Astrocyte (in vitro differentiated cells and primary cell): ENCODE data around the gene TNRC18.

Source experiments
- CTCF ChIP-seq: IDR thresholded peaks from 2 replicates; pipeline ENCODE4 v1.5.1; 2011; ENCODE audit warnings: low read depth, mild to moderate bottlenecking, inconsistent platforms, low read length, moderate library complexity; ENCODE audit not compliant: insufficient read depth
- EZH2 ChIP-seq: IDR thresholded peaks from 2 replicates; pipeline ENCODE4 v1.6.1; 2012; ENCODE audit warnings: mild to moderate bottlenecking, low read length, inconsistent platforms; ENCODE audit not compliant: insufficient read depth

- TF ChIP-seq CTCF (no peak), EZH2 (no peak)
Measured at GRCh38 chr7:5343884-5344283, 79.8 kb downstream of the TNRC18 start.
